HepG2 (cell line): Measurements from ENCODE around the gene ZMYM1. TPM values are rescaled to one million over a fixed set of nuclear protein-coding genes. Genes with fewer than 3 reads are reported as not detected.

ENCODE experiments used
- CC2D1A ChIP-seq: sonication (generic); formaldehyde crosslinking; IDR thresholded peaks from 2 replicates; pipeline ENCODE4 v1.8.1; 2023; ENCODE audit warnings: mild to moderate bottlenecking, missing genetic modification reagents
- EZH2 ChIP-seq: conservative IDR thresholded peaks from 2 replicates; pipeline ENCODE4 v1.6.1; 2012; ENCODE audit warnings: mild to moderate bottlenecking, low read depth, low read length, moderate library complexity
- FOXO1 ChIP-seq: sonication (generic); formaldehyde crosslinking; IDR thresholded peaks from 2 replicates; pipeline ENCODE4 v1.4.0; 2020; ENCODE audit warnings: missing genetic modification reagents
- GZF1 ChIP-seq: sonication (generic); formaldehyde crosslinking; IDR thresholded peaks from 2 replicates; pipeline ENCODE4 v1.5.1; 2020; ENCODE audit warnings: mild to moderate bottlenecking, missing genetic modification reagents
- SALL1 ChIP-seq: sonication (generic); formaldehyde crosslinking; IDR thresholded peaks from 2 replicates; pipeline ENCODE4 v1.8.0; 2022; ENCODE audit warnings: mild to moderate bottlenecking, missing genetic modification reagents
- SYNCRIP ChIP-seq: fragments of 200-400 bp; formaldehyde crosslinking; IDR thresholded peaks from 2 replicates; pipeline ENCODE4 v1.6.1; 2018; ENCODE audit warnings: mild to moderate bottlenecking, low read depth, low read length; ENCODE audit not compliant: insufficient read depth
- TOPORS ChIP-seq: sonication (generic); formaldehyde crosslinking; IDR thresholded peaks from 2 replicates; pipeline ENCODE4 v1.8.0; 2023; ENCODE audit warnings: mild to moderate bottlenecking, missing genetic modification reagents
- ZIK1 ChIP-seq: sonication (generic); formaldehyde crosslinking; IDR thresholded peaks from 2 replicates; pipeline ENCODE4 v1.5.0; 2020; ENCODE audit warnings: mild to moderate bottlenecking, low read depth, missing genetic modification reagents, borderline replicate concordance
- ZNF263 ChIP-seq: sonication (generic); formaldehyde crosslinking; IDR thresholded peaks from 2 replicates; pipeline ENCODE4 v1.4.0; 2020; ENCODE audit warnings: missing genetic modification reagents
- ZNF33A ChIP-seq: sonication (generic); formaldehyde crosslinking; IDR thresholded peaks from 2 replicates; pipeline ENCODE4 v1.5.1; 2020; ENCODE audit warnings: missing genetic modification reagents, mild to moderate bottlenecking, moderate library complexity, borderline replicate concordance
- ZNF34 ChIP-seq: sonication (generic); formaldehyde crosslinking; IDR thresholded peaks from 2 replicates; pipeline ENCODE4 v1.4.0; 2020; ENCODE audit warnings: mild to moderate bottlenecking, missing genetic modification reagents, borderline replicate concordance
- ZNF619 ChIP-seq: sonication (generic); formaldehyde crosslinking; IDR thresholded peaks from 2 replicates; pipeline ENCODE4 v1.4.0; 2020; ENCODE audit warnings: mild to moderate bottlenecking, missing genetic modification reagents
- ZSCAN29 ChIP-seq: sonication (generic); formaldehyde crosslinking; conservative IDR thresholded peaks from 2 replicates; pipeline ENCODE4 v1.4.0; 2020; ENCODE audit warnings: mild to moderate bottlenecking, missing genetic modification reagents
- polyA plus RNA-seq, 8 experiments: library from polyadenylated mRNA; depleted of rRNA in 3 of 8; stranded (reverse) in 7 of 8; unstranded in 1 of 8; fragments of >200 nt; fragmentation: Illumina TruSeq in 4 of 8; extraction: Trizol in 4 of 8; gene quantifications; 2 replicates each; pipeline versions ENCODE4 v1.2.1 to v1.2.3, GENCODE V29; 2011 to 2016; ENCODE audit warnings: low read depth in 4 of 8, missing spikeins in 1 of 8, mixed read lengths in 1 of 8; ENCODE audit not compliant: insufficient read depth in 1 of 8
- total RNA-seq, 5 experiments: library from RNA; depleted of rRNA; stranded (reverse); fragments of >200 nt; fragmentation: Illumina TruSeq; extraction: Trizol; gene quantifications; 2 replicates each; pipeline ENCODE4 v1.2.3, GENCODE V29; 2016; ENCODE audit warnings: low read depth in 1 of 5
- TF ChIP-seq, protein P1 (sequence below): sonication (generic); formaldehyde crosslinking; IDR thresholded peaks from 2 replicates; pipeline ENCODE4 v1.5.1; 2020; ENCODE audit warnings: mild to moderate bottlenecking, missing genetic modification reagents, borderline replicate concordance
- TF ChIP-seq, protein P2 (sequence below): sonication (generic); formaldehyde crosslinking; IDR thresholded peaks from 2 replicates; pipeline ENCODE4 v1.4.0; 2020; ENCODE audit warnings: missing genetic modification reagents, mild to moderate bottlenecking, borderline replicate concordance
- TF ChIP-seq, protein P3 (sequence below): sonication (generic); formaldehyde crosslinking; IDR thresholded peaks from 2 replicates; pipeline ENCODE4 v1.4.0; 2020; ENCODE audit warnings: mild to moderate bottlenecking, missing genetic modification reagents
- TF ChIP-seq, protein P4 (sequence below): sonication (generic); formaldehyde crosslinking; IDR thresholded peaks from 2 replicates; pipeline ENCODE4 v1.4.0; 2020; ENCODE audit warnings: missing genetic modification reagents

Gene ZMYM1
- total and polyA plus RNA-seq, 2 of the 13 experiments (the other 11 are each of a cell fraction or from before 2014, with no cell fraction given): 10.0 to 16.2 TPM

DNA sequence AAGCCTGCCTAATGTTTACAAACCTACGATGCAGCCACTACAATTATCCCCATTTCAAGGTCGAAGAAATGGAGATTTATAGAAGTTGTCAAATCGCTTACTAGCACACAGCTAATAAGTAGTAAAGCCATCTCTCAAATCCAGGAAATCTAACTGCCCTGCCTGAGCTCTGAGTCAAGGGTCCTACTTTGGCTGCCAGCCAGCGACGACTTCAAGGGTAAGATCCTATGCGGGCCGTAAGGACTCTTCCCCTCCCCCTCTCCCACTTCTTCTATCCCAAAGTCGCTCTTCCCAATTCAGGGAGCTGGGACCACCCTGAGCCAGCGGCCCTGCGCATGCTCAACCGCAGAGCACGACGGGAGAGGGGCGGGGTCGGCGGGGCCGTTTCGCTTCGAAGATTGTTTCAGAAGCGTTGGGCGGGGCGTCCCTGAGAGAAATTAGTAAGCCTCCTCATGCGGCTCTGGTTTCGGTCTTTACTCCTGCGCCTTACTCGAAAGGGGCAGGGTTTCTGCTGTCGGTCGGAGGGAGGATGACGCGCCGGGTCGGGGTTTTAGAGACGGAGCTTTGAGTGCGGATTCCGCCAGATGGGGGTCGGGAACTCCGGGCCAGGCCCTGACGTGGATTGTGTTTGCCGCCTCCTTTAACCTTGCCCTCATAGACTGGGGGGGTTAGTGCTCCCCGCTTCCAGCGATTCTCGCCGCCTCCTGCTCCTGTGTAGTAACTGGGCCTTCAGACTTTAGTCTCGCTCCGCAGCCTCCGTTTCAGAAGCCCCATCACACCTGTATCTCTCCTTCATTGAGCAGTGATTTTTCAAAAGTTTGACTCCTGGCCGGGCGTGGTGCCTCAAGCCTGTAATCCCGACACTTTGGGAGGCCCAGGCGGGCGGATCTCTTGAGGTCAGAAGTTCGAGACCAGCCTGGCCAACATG lies at the start of gene ZMYM1 (continued):
- TF ChIP-seq, protein P1, sequence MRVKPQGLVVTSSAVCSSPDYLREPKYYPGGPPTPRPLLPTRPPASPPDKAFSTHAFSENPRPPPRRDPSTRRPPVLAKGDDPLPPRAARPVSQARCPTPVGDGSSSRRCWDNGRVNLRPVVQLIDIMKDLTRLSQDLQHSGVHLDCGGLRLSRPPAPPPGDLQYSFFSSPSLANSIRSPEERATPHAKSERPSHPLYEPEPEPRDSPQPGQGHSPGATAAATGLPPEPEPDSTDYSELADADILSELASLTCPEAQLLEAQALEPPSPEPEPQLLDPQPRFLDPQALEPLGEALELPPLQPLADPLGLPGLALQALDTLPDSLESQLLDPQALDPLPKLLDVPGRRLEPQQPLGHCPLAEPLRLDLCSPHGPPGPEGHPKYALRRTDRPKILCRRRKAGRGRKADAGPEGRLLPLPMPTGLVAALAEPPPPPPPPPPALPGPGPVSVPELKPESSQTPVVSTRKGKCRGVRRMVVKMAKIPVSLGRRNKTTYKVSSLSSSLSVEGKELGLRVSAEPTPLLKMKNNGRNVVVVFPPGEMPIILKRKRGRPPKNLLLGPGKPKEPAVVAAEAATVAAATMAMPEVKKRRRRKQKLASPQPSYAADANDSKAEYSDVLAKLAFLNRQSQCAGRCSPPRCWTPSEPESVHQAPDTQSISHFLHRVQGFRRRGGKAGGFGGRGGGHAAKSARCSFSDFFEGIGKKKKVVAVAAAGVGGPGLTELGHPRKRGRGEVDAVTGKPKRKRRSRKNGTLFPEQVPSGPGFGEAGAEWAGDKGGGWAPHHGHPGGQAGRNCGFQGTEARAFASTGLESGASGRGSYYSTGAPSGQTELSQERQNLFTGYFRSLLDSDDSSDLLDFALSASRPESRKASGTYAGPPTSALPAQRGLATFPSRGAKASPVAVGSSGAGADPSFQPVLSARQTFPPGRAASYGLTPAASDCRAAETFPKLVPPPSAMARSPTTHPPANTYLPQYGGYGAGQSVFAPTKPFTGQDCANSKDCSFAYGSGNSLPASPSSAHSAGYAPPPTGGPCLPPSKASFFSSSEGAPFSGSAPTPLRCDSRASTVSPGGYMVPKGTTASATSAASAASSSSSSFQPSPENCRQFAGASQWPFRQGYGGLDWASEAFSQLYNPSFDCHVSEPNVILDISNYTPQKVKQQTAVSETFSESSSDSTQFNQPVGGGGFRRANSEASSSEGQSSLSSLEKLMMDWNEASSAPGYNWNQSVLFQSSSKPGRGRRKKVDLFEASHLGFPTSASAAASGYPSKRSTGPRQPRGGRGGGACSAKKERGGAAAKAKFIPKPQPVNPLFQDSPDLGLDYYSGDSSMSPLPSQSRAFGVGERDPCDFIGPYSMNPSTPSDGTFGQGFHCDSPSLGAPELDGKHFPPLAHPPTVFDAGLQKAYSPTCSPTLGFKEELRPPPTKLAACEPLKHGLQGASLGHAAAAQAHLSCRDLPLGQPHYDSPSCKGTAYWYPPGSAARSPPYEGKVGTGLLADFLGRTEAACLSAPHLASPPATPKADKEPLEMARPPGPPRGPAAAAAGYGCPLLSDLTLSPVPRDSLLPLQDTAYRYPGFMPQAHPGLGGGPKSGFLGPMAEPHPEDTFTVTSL: no peak
- no peak for TF ChIP-seq SYNCRIP
- no peak for TF ChIP-seq EZH2
- TF ChIP-seq, protein P2, sequence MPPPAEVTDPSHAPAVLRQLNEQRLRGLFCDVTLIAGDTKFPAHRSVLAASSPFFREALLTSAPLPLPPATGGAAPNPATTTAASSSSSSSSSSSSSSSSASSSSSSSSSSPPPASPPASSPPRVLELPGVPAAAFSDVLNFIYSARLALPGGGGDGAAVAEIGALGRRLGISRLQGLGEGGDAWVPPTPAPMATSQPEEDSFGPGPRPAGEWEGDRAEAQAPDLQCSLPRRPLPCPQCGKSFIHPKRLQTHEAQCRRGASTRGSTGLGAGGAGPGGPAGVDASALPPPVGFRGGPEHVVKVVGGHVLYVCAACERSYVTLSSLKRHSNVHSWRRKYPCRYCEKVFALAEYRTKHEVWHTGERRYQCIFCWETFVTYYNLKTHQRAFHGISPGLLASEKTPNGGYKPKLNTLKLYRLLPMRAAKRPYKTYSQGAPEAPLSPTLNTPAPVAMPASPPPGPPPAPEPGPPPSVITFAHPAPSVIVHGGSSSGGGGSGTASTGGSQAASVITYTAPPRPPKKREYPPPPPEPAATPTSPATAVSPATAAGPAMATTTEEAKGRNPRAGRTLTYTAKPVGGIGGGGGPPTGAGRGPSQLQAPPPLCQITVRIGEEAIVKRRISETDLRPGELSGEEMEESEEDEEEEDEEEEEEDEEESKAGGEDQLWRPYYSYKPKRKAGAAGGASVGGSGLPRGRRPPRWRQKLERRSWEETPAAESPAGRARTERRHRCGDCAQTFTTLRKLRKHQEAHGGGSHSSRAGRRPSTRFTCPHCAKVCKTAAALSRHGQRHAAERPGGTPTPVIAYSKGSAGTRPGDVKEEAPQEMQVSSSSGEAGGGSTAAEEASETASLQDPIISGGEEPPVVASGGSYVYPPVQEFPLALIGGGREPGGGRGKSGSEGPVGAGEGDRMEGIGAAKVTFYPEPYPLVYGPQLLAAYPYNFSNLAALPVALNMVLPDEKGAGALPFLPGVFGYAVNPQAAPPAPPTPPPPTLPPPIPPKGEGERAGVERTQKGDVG (CRISPR knock-in tag): peak; percentile 32; the same call in 1 of the 2 replicates
- 0 out of 2 replicates have a peak, but pooled peaks have one; percentile 32 for TF ChIP-seq ZNF263 (CRISPR knock-in tag)
- TF ChIP-seq GZF1 (CRISPR knock-in tag): no peak
- TF ChIP-seq, protein P3, sequence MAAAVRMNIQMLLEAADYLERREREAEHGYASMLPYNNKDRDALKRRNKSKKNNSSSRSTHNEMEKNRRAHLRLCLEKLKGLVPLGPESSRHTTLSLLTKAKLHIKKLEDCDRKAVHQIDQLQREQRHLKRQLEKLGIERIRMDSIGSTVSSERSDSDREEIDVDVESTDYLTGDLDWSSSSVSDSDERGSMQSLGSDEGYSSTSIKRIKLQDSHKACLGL (CRISPR knock-in tag): no peak
- TF ChIP-seq SALL1 (CRISPR knock-in tag): peak; percentile 77; the same call in 1 of the 2 replicates
- peak; percentile 73; the same call in 1 of the 2 replicates for TF ChIP-seq ZSCAN29 (CRISPR knock-in tag)
- 0 out of 2 replicates have a peak, but pooled peaks have one; percentile 31 for TF ChIP-seq CC2D1A (CRISPR knock-in tag)
- no peak for TF ChIP-seq ZNF619 (CRISPR knock-in tag)
- TF ChIP-seq ZNF33A: no peak
- no peak for TF ChIP-seq TOPORS (CRISPR knock-in tag)
- 0 out of 2 replicates have a peak, but pooled peaks have one; percentile 78 for TF ChIP-seq ZNF34
- TF ChIP-seq ZIK1 (CRISPR knock-in tag): peak; percentile 36; the same call in 1 of the 2 replicates
- TF ChIP-seq, protein P4, sequence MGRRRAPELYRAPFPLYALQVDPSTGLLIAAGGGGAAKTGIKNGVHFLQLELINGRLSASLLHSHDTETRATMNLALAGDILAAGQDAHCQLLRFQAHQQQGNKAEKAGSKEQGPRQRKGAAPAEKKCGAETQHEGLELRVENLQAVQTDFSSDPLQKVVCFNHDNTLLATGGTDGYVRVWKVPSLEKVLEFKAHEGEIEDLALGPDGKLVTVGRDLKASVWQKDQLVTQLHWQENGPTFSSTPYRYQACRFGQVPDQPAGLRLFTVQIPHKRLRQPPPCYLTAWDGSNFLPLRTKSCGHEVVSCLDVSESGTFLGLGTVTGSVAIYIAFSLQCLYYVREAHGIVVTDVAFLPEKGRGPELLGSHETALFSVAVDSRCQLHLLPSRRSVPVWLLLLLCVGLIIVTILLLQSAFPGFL (CRISPR knock-in tag): no peak
- 0 out of 2 replicates have a peak, but pooled peaks have one; percentile 23 for TF ChIP-seq FOXO1
